GM18499 (cell line): ENCODE measurements around the gene DUS1L.

ENCODE experiments used
- ATAC-seq: cut with Tn5 transposase; IDR thresholded peaks from one replicate; pipeline ENCODE4 v1.9.1; 2021; ENCODE audit warnings: moderate number of reproducible peaks; ENCODE audit not compliant: insufficient read depth, unreplicated experiment

The DUS1L gene

GRCh38 chr17:82029990-82030469 lies 35.6 kb downstream of the DUS1L start:
- no peak for ATAC-seq

- no peak for ATAC-seq
These were observed 36.2 kb downstream of the DUS1L start for GRCh38 chr17:82029391-82029790.

- ATAC-seq: no peak
These were observed 36.6 kb downstream of the DUS1L start for GRCh38 chr17:82028966-82029365.

GRCh38 chr17:82028246-82028645 lies 37.4 kb downstream of the DUS1L start:
- ATAC-seq: no peak

- ATAC-seq: no peak
These were observed 40.0 kb downstream of the DUS1L start for GRCh38 chr17:82025401-82026107.

- ATAC-seq: no peak
These were observed 40.7 kb downstream of the DUS1L start for GRCh38 chr17:82024859-82025258.

GRCh38 chr17:82023447-82024241 lies 42.0 kb downstream of the DUS1L start:
- ATAC-seq: no peak

- peak; percentile 58 for ATAC-seq
These were observed 42.6 kb downstream of the DUS1L start, which contains the start of gene LRRC45 for GRCh38 chr17:82022981-82023446. LRRC45 (plus strand) TSS chr17:82023305; CDS start chr17:82023644, 339 bp downstream.

GRCh38 chr17:82022310-82022980 lies 43.2 kb downstream of the DUS1L start, which contains the start of gene CENPX:
CENPX (minus strand) TSS chr17:82022878; CDS start chr17:82022861, 17 bp downstream.
- ATAC-seq: peak; percentile 5

GRCh38 chr17:82021900-82022309 lies 43.7 kb downstream of the DUS1L start:
- ATAC-seq: no peak

GRCh38 chr17:82021107-82021899 lies 44.3 kb downstream of the DUS1L start:
- no peak for ATAC-seq

GRCh38 chr17:82020572-82021106 lies 45.0 kb downstream of the DUS1L start:
- no peak for ATAC-seq

- no peak for ATAC-seq
These were observed 45.7 kb downstream of the DUS1L start for GRCh38 chr17:82019690-82020571.

GRCh38 chr17:82018989-82019689 lies 46.5 kb downstream of the DUS1L start:
- no peak for ATAC-seq

- no peak for ATAC-seq
These were observed 47.2 kb downstream of the DUS1L start for GRCh38 chr17:82018152-82018988.

GRCh38 chr17:82017612-82018151 lies 47.9 kb downstream of the DUS1L start:
- ATAC-seq: no peak
